BJ (cell line): ENCODE results near the gene CATSPER3. TPM values are rescaled to one million over a fixed set of nuclear protein-coding genes. Genes with fewer than 3 reads are reported as not detected.

Source experiments
- CTCF ChIA-PET: fragments of 350-600 bp; formaldehyde crosslinking; extraction: SDS; loops from one replicate; lab custom pipeline; 2021; ENCODE audit warnings: antibody characterized with exemption, inconsistent platforms; lab: Yijun Ruan, JAX
- POLR2A ChIA-PET: fragments of 300-600 bp; sonication (Branson Sonifier 250); formaldehyde crosslinking; extraction: SDS; loops from one replicate; lab custom pipeline; 2021; ENCODE audit warnings: antibody characterized with exemption; lab: Charles Lee
- DNase-seq: peaks from one replicate; pipeline ENCODE4 v3.0.0-alpha.2; 2011; ENCODE audit warnings: low read depth
- H3K27me3 ChIP-seq: 2 replicates; pipeline ENCODE4 v1.6.0; 2011; ENCODE audit warnings: low read length; ENCODE audit not compliant: control insufficient read depth, insufficient read depth
- H3K36me3 ChIP-seq: 2 replicates; pipeline ENCODE4 v1.5.1; 2011; ENCODE audit warnings: low read length; ENCODE audit not compliant: control insufficient read depth, insufficient read depth
- H3K4me3 ChIP-seq: 2 replicates; pipeline ENCODE4 v1.5.1; 2011; ENCODE audit warnings: low read depth, mild to moderate bottlenecking, control low read depth, low read length
- polyA plus RNA-seq: library from polyadenylated mRNA; depleted of rRNA; stranded (reverse); fragments of >200 nt; gene quantifications from 2 replicates; pipeline ENCODE4 v1.2.3, GENCODE V29; 2011
- TF ChIP-seq, protein P1 (sequence below): IDR thresholded peaks from 2 replicates; pipeline ENCODE4 v1.5.1; 2011; ENCODE audit warnings: low read depth, mild to moderate bottlenecking, control low read depth, inconsistent platforms, low read length, moderate library complexity; ENCODE audit not compliant: insufficient read depth

Gene CATSPER3
- polyA plus RNA-seq, 1 experiment, result 0.43 TPM

DNA sequence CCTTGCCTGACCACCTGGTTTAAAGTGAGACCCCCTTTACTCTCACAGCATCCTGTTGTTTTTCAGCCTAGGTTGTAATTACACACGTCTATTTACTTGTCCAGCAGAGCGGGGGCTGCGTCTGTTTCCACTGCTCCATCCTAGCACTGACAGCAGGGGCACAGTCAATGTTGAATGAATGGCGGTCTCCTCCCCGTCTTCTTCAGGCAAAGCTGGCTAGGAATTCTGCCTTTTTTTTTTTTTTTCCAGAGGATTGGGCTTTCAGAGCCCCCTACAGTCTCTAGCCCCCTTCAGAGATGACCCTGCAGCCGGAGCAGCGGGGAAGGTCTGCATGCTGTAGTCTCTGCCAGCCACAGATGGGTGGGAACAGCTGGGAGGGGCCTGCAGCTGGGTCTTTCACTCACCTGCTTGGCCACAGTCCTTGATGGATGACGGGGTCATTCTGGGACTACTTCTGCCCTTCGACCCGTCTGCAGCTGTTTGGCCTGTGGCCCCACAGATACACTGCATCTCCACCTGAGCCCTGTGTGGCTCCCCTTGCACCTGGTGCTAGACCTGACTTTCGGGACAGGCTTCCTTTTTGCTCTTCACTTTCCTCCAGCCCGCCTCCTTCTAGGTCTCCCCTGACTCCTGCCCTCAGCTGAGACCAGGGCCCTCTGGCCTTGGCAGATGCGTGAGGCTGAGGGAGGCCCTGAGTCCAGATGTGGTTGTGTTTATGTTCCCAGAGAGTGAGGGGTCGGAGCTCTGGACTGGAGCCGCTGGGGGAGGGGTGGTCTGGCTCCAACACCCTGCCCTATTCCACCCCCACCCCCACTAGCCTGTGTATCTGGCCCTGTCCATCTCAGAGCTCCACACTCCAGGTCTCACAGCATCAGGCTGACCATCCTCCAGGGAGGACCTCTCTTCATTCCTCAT lies 58.3 kb downstream of the CATSPER3 start:
- CTCF ChIA-PET, result interaction anchor here (1.3 kb wide), 1 partner anchor 15 kb away, joined by 4 read pairs; no protein-coding TSS in a partner anchor
- H3K27me3 ChIP-seq, result no peaks in the 10 kb centered on the region
- POLR2A ChIA-PET, result no interaction called here
- H3K36me3 ChIP-seq, result peaks cover 4% of the 10 kb centered on the region
- TF ChIP-seq, protein P1, sequence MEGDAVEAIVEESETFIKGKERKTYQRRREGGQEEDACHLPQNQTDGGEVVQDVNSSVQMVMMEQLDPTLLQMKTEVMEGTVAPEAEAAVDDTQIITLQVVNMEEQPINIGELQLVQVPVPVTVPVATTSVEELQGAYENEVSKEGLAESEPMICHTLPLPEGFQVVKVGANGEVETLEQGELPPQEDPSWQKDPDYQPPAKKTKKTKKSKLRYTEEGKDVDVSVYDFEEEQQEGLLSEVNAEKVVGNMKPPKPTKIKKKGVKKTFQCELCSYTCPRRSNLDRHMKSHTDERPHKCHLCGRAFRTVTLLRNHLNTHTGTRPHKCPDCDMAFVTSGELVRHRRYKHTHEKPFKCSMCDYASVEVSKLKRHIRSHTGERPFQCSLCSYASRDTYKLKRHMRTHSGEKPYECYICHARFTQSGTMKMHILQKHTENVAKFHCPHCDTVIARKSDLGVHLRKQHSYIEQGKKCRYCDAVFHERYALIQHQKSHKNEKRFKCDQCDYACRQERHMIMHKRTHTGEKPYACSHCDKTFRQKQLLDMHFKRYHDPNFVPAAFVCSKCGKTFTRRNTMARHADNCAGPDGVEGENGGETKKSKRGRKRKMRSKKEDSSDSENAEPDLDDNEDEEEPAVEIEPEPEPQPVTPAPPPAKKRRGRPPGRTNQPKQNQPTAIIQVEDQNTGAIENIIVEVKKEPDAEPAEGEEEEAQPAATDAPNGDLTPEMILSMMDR, result no peak
- DNase-seq, result no peak
- no peak overlapping the region for H3K4me3 ChIP-seq

DNA sequence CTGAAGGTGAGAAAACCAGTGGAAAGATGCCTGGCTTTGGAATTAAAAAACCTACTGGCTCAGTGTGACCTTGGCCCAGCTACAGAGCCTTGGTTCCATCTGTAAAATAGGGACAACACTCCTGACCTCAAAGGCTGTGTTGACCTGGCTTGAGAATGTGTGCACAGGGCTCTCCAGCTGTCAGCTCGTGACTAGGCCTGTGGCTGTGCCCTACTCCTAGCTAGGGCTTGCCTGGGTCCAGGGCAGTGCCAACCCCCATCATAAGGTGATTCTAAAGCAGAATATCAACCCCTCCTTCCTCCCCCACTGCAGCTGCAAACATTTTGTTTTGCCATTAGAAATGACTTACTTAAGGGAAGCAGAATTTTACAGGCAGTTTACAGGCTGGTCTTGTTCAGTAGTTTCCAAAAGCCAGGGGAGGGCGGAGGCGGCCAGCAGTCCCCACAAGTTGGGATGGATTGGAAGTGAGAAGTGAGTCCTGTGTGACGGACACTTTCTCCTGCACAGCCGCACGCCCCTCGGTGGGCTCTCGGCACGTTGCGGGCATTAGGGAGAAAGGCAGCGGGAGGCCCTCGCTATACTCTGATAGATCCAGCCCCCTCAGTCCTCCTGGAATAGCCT lies 59.0 kb downstream of the CATSPER3 start:
- Histone ChIP-seq H3K27me3 (no peaks in the 10 kb centered on the region), H3K4me3 (no peak overlapping the region), H3K36me3 (peaks cover 4% of the 10 kb centered on the region)
- no peak for DNase-seq
- POLR2A ChIA-PET, result no interaction called here
- CTCF ChIA-PET, result interaction anchor here (1.3 kb wide), 1 partner anchor 16 kb away, joined by 4 read pairs; no protein-coding TSS in a partner anchor
- TF ChIP-seq, protein P1, result no peak

DNA sequence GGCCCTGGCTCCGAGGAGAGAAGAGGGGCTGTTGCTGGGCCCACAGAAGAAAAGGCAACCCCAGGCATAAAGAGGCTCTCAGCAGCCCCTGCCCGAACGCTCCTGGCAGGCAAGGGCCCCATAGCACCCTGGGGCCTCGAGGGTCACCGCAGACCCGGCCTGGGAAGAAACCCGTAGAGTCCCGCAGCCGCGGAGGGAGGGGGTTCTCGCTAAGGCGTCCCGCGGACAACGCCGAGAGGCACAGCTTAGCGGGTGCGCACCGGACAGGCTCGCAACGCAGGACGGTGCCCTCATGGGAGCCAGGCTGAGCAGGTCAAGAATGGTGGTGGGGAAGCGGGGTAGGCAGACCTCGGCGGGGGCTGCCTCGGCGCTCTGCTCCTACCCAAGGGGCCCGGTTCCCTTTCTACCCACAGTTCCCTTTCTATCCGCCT lies 59.6 kb downstream of the CATSPER3 start:
- ChIA-PET POLR2A (no interaction called here), CTCF (interaction anchor here (1.3 kb wide), 1 partner anchor 16 kb away, joined by 4 read pairs; no protein-coding TSS in a partner anchor)
- Histone ChIP-seq H3K36me3 (peaks cover 4% of the 10 kb centered on the region), H3K4me3 (no peak overlapping the region), H3K27me3 (no peaks in the 10 kb centered on the region)
- no peak for DNase-seq
- TF ChIP-seq, protein P1, result no peak

DNA sequence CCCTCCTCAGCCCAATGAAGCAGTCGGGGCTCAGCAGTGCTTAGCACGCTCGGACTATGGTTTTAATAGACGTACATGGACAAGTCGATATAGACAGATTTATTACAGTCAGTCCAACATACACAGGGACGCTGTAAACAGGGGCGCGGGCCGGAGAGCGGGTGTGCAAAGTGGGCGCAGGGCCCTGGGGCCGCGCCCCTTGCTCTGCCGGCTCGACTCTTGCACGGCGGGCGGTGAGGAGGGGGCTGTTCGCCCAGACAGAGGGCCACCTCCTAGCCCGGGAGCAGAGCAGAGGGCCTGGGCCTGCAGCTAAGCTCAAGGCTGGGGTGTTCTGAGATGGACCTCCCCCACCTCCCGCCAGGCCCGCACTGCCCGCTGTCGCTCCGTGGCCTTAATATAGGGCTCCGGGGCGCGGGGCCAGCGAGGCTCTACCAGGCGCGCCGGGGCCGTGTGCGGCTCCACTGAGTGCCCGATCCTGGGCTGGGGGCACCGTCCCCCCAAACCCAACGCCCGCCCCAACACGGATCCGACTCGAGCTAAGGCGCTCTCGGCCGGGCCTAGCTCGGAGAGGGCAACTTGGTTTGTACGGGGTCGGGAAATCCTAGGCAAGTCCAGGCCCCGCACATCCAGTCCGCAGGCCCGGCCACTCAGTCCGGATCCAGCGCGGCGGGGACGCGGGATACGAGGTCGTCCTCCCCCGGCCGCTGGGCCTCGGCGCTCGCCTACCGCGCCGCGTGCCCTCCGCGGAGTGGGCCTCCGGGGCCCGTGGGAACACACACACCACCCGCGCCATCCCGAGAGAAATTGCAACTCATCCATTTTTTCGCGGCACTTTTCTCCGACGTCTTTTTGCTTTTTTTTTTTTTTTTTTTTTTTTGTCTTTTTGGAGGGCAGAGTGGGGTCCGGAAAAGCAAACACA lies 60.2 kb downstream of the CATSPER3 start:
- Histone ChIP-seq H3K4me3 (no peak overlapping the region), H3K27me3 (no peaks in the 10 kb centered on the region), H3K36me3 (peaks cover 4% of the 10 kb centered on the region)
- TF ChIP-seq, protein P1, result no peak
- DNase-seq, result no peak
- ChIA-PET POLR2A (no interaction called here), CTCF (no interaction called here)
